Fibroblast of peridontal ligament (primary cell): ENCODE measurements around the gene LGR6.
"Not testable (repeated sequence)": the region's sequence is repeated elsewhere in the genome, so short reads cannot be mapped to it uniquely, and the experiment has no call there.

Source experiments
- DNase-seq: peaks from one replicate; pipeline ENCODE4 v3.0.0-alpha.2; 2010; ENCODE audit errors: extremely low read depth

The LGR6 gene

DNA sequence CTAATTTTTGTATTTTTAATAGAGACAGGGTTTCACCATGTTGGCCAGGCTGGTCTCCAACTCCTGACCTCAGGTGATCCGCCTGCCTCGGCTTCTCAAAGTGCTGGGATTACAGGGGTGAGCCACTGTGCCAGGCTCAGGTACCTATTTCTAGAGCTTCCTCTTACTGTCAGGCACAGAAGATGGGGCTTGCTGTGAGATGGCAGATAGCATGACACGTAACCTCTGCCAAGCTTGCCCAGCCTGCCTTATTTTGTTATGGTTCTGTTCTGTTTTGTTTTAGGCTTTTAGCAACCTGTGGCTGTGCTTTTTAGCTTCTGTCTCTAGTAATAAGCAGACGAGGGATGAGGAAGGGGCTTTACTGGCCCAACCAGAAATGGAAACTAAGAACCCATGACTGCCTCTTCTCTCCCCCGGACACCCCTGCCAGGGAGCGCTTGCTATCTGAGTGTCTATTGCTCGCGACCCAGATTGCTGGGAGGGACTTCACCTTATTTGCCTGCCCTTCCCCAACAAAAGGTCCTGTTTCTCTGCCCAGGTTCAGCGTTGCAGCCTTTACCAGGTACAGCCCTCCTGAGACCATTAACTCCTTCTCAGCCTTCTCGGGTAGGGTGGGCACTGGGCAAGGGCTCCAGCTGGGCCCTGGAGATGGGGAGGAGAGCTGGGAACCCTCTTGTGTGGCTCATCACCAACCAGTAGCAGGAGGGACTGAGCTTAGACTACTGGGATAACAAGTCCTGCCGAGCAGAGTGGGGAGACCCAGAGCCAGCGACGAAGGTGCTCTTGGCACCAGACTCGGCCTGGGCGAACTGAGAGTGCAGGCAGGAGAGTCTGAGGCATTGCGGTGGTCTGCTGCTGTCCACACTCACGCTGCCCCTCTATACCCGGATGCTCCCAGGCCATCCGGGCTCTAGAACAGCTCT lies 13.5 kb upstream of the LGR6 start:
- no peak for DNase-seq

DNA sequence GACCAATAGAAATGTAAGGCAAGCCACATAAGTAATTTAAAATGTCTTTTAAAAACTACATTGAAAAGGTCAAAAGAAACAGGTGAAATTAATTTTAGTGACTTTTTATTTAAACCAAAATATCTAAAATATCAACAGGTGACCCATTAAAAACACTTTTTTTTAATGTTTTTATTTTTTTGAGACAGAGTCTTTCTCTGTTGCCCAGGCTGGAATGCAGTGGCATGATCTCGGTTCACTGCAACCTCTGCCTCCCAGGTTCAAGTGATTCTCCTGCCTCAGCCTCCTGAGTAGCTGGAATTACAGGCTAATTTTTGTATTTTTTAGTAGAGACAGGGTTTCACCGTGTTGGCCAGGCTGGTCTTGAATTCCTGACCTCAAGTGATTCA lies 12.9 kb upstream of the LGR6 start:
- DNase-seq, result not testable (repeated sequence)

- no peak for DNase-seq
These were observed 12.0 kb upstream of the LGR6 start for GRCh38 chr1:202181586-202181985.

DNA sequence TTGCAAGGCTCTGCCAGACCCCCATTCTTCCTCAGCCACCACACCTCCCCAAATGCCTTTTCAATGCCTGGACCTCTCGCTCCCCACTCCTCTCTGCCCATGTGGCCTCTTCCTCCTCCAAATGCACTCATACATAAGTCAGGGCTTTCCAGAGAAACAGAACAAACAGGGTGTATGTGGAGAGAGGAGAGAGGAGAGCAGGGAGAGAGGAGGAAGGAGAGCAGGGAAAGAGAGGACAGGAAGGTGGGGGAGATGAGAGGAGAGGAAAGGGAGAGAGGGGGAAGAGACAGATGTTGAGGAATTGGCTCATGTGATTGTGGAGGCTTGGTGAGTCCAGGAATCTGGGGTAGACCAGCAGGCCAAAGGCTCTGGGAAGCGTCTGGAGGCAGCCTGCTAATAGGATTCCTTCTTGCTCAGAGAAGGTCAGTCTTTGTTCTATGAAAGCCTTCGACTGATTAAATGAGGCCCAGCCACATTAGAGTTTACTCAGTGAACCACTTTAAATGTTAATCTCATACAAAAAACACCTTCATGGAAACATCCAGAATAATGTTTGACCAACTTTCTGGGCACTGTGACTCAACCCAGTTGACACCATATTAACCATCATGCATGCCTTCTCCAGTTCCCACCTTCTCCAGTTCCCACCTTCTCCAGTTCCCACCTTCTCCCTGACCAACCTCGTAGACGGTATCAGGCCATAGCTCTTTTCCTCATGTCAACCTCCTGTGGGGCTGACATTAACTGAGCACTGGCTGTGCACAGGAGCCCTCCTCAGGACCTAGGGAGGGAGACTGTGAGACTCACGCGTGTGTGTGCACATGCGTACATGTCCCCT lies 11.3 kb upstream of the LGR6 start:
- DNase-seq, result no peak

GRCh38 chr1:202184750-202185460 lies 8.7 kb upstream of the LGR6 start:
- peak; percentile 75 for DNase-seq

DNA sequence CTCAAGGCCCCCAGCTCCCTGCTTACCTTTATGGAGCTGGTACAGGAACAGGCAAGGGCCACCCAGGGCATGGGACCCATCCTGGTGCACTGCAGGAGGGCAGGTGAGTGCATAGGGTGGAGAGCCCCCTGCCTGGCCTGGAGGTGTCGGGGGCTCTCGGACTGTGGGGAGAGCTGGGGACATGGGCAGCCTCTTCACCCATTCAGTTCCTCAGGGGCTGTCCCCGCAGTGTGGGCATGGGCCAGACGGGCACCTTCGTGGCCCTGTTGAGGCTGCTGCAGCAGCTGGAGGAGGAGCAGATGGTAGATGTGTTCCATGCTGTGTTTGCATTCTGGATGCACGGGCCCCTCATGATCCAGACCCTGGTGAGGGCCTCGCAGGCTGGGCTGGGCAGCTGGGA lies 7.3 kb upstream of the LGR6 start:
- DNase-seq, result no peak

DNA sequence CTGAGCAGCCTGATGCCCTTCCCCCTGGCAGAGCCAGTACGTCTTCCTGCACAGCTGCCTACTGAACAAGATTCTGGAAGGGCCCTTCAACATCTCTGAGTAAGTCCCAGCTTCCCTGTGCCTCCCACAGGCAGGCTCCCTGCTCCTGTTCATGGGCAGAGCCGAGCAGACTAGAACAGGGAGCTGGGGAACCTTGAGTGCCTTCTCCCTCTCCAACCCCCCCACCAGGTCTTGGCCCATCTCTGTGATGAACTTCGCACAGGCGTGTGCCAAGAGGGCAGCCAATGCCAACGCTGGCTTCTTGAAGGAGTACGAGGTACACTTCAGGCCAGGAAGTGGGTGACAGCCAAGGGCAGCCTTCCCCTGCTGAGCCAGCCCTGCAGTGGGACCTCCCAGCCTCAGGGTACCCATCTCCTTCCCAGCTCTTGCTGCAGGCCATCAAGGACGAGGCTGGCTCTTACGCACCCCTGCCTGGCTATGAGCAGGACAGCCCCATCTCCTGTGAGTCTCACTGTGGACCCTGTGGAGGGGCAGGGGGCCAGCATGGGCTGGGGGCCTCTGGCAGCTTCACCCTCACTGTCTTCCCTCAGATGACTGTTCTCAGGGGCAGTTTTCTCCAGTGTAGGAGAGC lies 6.4 kb upstream of the LGR6 start:
- no peak for DNase-seq

DNA sequence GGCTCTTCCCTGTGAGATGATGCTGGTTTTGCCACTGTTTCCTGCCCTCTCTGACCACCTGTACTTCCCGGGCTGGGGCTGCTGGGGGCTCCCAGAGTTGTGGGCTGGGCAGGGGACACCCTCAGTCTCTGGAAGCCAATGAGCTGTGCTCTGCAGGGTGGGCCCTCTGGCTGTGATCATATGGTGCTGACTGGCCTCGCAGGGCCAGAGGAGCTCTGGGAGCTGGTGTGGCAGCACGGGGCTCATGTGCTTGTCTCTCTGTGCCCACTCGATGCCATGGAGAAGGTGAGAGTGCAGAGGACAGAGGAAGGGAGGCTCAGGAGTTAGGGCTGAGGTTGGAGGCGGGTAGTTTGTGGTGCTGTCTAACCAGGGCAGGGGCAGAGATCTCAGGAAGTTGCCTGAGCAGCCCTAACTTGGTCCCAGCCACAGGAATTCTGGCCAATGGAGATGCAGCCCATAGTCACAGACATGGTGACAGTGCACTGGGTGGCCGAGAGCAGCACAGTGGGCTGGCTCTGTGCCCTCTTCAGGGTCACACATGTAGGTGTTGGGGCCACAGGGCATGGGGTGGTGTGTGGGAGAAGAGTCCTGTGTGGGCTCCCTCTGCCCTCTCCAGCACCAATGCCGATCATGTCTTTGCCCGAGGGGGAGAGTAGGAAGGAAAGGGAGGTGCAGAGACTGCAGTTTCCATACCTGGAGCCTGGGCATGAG lies 5.7 kb upstream of the LGR6 start:
- no peak for DNase-seq

DNA sequence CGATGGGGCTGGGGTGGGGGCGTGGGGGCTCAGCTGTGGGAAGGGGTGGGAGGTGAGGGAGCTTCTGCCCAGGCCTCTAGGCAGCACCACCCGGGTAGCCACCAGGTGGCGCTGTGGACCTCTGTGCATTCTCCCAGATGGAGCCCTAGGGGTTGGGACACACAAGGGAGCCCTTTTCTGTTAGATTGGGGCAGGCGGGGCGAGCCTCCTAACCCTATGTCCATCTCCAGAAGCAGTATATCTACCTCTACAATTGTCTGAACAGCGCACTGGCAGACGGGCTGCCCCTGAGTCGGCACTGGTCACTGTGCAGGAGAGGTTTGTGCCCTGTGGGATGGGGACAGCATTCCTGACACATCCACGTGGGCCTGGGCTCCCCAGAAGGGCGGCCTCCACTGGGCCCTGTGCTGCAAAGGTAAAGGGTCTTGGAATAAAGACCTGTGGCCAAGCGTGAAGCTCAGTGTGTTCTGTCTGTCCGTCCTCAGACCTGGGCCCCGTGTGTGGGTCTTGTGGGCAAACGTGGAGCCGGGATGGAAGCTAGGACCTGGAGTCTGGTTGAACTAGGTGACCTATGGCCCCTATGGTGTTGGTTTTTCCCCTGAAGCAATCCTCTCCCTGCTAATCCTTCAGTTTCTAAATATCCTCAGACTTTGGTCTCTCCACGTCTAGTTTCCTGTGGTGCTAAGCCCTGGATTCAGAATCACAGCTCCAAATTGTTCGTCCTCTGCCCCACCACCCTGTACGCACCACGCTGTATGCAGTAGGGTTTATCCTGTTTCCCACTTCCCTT lies 4.4 kb upstream of the LGR6 start:
- DNase-seq, result peak; percentile 55

DNA sequence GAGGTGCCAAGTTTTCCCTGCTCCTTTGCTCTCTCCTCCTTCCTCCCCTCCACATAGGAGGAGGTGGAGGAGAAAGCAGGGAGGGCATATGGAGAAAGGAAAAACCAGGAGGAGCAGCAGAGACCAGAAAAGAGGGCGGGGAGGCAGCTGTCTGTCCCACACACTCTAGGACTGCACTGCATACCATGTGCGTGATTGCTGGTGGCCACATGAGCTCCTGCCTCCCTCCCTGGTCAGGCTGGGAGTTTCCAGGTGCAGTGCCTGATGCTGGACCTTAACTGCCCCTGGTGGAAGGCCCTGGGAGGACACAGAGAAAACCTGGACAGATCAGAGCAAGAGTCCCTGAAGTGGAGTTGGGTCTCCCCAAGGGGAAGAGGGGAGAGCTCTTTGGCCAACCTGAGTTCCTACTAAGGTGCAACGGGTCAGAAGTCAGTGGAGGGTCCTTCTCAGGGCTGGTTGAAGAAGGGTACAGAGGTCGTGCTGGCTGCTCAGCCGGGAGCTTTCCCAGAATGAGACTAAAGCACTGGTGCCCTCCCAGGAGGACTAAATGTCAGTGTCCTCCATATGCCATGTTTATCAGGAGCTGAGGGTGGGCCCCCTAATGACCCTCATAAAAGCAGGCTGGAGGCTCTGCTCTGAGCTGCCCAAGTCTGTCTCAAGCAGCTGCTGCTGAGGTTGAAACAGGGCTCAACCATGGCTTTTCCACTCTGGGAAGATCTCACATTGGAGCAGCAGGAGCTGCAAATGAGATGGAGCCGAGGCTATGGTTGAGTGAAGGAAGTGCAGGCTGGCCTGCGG lies 3.5 kb upstream of the LGR6 start:
- no peak for DNase-seq

DNA sequence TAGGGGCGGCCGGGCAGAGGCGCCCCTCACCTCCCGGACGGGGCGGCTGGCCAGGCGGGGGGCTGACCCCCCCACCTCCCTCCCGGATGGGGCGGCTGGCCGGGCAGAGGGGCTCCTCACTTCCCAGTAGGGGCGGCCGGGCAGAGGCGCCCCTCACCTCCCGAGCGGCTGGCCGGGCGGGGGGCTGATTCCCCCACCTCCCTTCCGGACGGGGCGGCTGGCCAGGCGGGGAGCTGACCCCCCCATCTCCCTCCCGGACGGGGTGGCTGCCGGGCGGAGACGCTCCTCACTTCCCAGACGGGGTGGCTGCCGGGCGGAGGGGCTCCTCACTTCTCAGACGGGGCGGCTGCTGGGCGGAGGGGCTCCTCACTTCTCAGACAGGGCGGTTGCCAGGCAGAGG lies 2.2 kb upstream of the LGR6 start:
- not testable (repeated sequence) for DNase-seq

- DNase-seq, result peak; percentile 40
These were observed 607 bp upstream of the LGR6 start for GRCh38 chr1:202192770-202193613.

DNA sequence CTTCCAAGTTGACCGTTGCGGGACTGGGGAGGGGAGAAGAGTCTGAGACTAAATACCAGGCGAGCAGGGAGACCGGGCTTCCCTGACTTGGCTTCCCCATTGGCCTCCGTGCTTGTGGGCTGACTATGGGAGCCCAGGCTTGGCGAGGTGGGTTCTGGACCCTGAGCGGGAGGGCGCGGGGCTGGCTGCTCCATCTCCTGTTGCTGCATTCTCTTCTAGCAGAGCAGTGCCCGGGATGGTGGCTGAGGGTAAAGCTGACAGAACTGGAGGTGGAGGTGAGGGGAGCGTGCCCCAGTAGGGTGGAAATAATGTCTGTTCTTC lies 689 bp downstream of the LGR6 start:
- DNase-seq, result no peak

DNA sequence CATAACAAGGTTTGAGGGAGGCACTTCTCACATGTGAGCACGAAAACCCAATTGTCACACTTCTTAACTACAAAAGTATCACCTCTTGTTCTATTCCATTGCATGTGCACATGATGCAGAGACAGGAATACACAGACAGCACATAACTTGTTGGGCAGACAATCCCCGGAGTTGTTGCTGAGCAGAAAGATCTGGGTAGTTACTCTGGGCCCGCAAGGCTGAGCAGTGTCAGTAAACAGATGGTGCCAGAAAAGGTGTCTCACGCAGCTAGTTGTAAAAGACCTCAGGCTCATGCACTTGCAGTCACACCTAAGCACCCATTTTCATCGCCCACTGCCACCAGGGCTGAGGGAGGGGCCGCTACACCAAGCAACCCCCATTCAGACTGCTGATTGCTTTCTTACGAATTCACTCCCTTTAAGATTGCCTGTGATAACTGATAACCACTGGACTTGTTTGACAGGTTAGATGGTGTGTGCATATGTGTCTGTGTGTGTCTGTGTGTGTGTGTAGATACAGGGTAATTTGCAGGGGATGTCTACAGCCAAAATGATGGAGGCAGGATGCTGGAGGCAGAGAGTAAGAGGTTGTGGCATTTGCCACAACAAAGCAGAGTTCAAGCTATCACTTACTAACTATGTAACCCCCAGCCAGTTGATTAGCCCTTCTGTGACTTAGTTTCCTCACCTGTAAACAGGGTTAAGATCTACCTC lies 4.2 kb downstream of the LGR6 start:
- no peak for DNase-seq

- DNase-seq, result no peak
These were observed 4.7 kb downstream of the LGR6 start for GRCh38 chr1:202198366-202198724.

GRCh38 chr1:202199040-202199889 lies 5.7 kb downstream of the LGR6 start:
- no peak for DNase-seq

- no peak for DNase-seq
These were observed 6.5 kb downstream of the LGR6 start for GRCh38 chr1:202200112-202200548.
